Measurements from ENCODE around the gene RBMS2.

- TF ChIP-seq CTCF (conservative IDR thresholded peaks at IDR 0.05) (no peak), ZFX (IDR thresholded peaks at IDR 0.05) (no peak)
Measured at GRCh38 chr12:56520048-56520447, 1.6 kb upstream of the RBMS2 start.
